Neural cell (in vitro differentiated cells): Measurements from ENCODE around the gene FXYD1. TPM values are rescaled to one million over a fixed set of nuclear protein-coding genes. Genes with fewer than 3 reads are reported as not detected.

Experiments used
- H2AFZ ChIP-seq: fragments of 200-600, 300-800 bp; sonication (generic), shearing (Covaris generic); 2 replicates; pipeline ENCODE4 v1.6.0; 2014; ENCODE audit warnings: low read depth, mild to moderate bottlenecking, antibody characterized with exemption, low read length, moderate library complexity
- H3F3A ChIP-seq: fragments of 200-600 bp; shearing (Covaris generic); 2 replicates; pipeline ENCODE4 v1.6.1; 2016; ENCODE audit warnings: mild to moderate bottlenecking, moderate library complexity, mixed read lengths, antibody characterized with exemption, low read length; ENCODE audit not compliant: insufficient read depth, poor library complexity, severe bottlenecking
- H3K27ac ChIP-seq: fragments of 200-600, 300-800 bp; sonication (generic), shearing (Covaris generic); 2 replicates; pipeline ENCODE4 v1.5.1; 2014; ENCODE audit warnings: mild to moderate bottlenecking, low read length, moderate library complexity
- H3K27me3 ChIP-seq: fragments of 300-800, 200-600 bp; sonication (generic), shearing (Covaris generic); 2 replicates; pipeline ENCODE4 v1.6.0; 2014; ENCODE audit warnings: mild to moderate bottlenecking, low read depth, low read length, moderate library complexity; ENCODE audit not compliant: insufficient read depth
- H3K36me3 ChIP-seq: fragments of 300-800, 200-600 bp; sonication (generic), shearing (Covaris generic); 2 replicates; pipeline ENCODE4 v1.5.1; 2014; ENCODE audit warnings: mild to moderate bottlenecking, antibody characterized with exemption, low read length, moderate library complexity; ENCODE audit not compliant: insufficient read depth
- H3K4me2 ChIP-seq: fragments of 300-800, 200-600 bp; sonication (generic), shearing (Covaris generic); 2 replicates; pipeline ENCODE4 v1.6.0; 2014; ENCODE audit warnings: mild to moderate bottlenecking, low read length
- H3K4me3 ChIP-seq: fragments of 300-800, 200-600 bp; sonication (generic), shearing (Covaris generic); 2 replicates; pipeline ENCODE4 v1.5.1; 2014; ENCODE audit warnings: mild to moderate bottlenecking, low read length, moderate library complexity
- H3K79me2 ChIP-seq: fragments of 200-600 bp; shearing (Covaris generic); replicated peaks from 2 replicates; pipeline ENCODE4 v1.6.0; 2014; ENCODE audit warnings: mild to moderate bottlenecking, low read length, moderate library complexity; ENCODE audit not compliant: insufficient read depth
- H3K9ac ChIP-seq: fragments of 300-800, 200-600 bp; sonication (generic), shearing (Covaris generic); 2 replicates; pipeline ENCODE4 v1.6.1; 2016; ENCODE audit warnings: mild to moderate bottlenecking, low read length, mixed read lengths
- H3K9me2 ChIP-seq: fragments of 200-600 bp; shearing (Covaris generic); 2 replicates; pipeline ENCODE4 v1.6.1; 2016; ENCODE audit warnings: mild to moderate bottlenecking, low read length, mixed read lengths; ENCODE audit not compliant: insufficient read depth
- H3K9me3 ChIP-seq: fragments of 200-600, 300-800 bp; sonication (generic), shearing (Covaris generic); 2 replicates; pipeline ENCODE4 v1.6.1; 2016; ENCODE audit warnings: mild to moderate bottlenecking, mixed run types, low read length, moderate library complexity, mixed read lengths
- H4K20me1 ChIP-seq: fragments of 200-600 bp; shearing (Covaris generic); 2 replicates; pipeline ENCODE4 v1.6.1; 2016; ENCODE audit warnings: mild to moderate bottlenecking, mixed run types; ENCODE audit not compliant: insufficient read depth
- EP300 ChIP-seq: fragments of 450-650 bp; conservative IDR thresholded peaks from 2 replicates; pipeline ENCODE4 v1.6.1; 2014; ENCODE audit warnings: antibody characterized with exemption, mild to moderate bottlenecking, moderate library complexity; ENCODE audit not compliant: poor library complexity, severe bottlenecking
- EZH2 ChIP-seq: fragments of 200-600, 300-800 bp; shearing (Covaris generic), sonication (generic); IDR thresholded peaks from 2 replicates; pipeline ENCODE4 v1.6.1; 2014; ENCODE audit warnings: antibody characterized with exemption, low read length, borderline replicate concordance, mild to moderate bottlenecking; ENCODE audit not compliant: insufficient read depth, poor library complexity, severe bottlenecking
- MXI1 ChIP-seq: fragments of 450-650 bp; conservative IDR thresholded peaks from 2 replicates; pipeline ENCODE4 v1.6.1; 2014; ENCODE audit warnings: antibody characterized with exemption, mild to moderate bottlenecking; ENCODE audit not compliant: poor library complexity, severe bottlenecking
- POLR2AphosphoS5 ChIP-seq: IDR thresholded peaks from 2 replicates; pipeline ENCODE4 v1.6.1; 2012
- RAD21 ChIP-seq: fragments of 450-650 bp; conservative IDR thresholded peaks from 2 replicates; pipeline ENCODE4 v1.6.1; 2014; ENCODE audit warnings: antibody characterized with exemption, mild to moderate bottlenecking, moderate library complexity
- SMC3 ChIP-seq: fragments of 450-650 bp; conservative IDR thresholded peaks from 2 replicates; pipeline ENCODE4 v1.6.1; 2014; ENCODE audit warnings: antibody characterized with exemption, mild to moderate bottlenecking, moderate library complexity; ENCODE audit not compliant: poor library complexity
- TAF1 ChIP-seq: IDR thresholded peaks from 2 replicates; pipeline ENCODE4 v1.6.1; 2012; ENCODE audit warnings: low read depth
- polyA plus RNA-seq: library from polyadenylated mRNA; depleted of rRNA; stranded (reverse); fragments of >200 nt; gene quantifications from 2 replicates; pipeline ENCODE4 v1.2.3, GENCODE V29; 2014
- TF ChIP-seq, protein P1 (sequence below): fragments of 450-650 bp; IDR thresholded peaks from 2 replicates; pipeline ENCODE4 v1.5.1; 2014; ENCODE audit warnings: antibody characterized with exemption, mild to moderate bottlenecking, moderate library complexity; ENCODE audit not compliant: poor library complexity, severe bottlenecking
- TF ChIP-seq, protein P2 (sequence below): IDR thresholded peaks from 2 replicates; pipeline ENCODE4 v1.6.1; 2012; ENCODE audit warnings: borderline replicate concordance

The FXYD1 gene
- polyA plus RNA-seq, 1 donor from 2014 or later: not detected

DNA sequence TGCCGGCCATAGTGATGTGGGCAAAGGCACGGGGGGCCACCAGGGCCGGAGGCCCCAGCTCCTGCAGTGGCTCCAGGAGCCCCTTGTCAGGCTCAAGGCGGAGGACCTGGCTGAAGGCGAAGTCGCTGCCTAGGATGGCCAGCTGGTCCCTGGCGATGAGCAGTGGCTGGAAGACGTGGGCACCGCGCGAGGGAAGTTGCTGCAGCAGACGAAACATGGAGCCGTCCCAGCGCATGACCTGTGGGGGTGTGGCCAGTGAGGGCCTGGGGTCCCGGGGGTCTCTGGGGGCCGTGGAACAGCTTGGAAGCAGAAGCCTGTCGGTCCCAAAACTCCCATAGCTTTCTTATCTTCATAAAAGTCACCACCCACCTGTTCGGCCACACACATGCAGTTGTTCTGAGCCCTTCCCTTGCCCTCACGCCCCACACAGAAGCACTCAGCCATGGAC is 13.3 kb upstream of the FXYD1 start:
- Histone ChIP-seq H3K9me2 (no peaks in the 10 kb centered on the region), H3K27me3 (no peaks in the 10 kb centered on the region), H3K36me3 (no peaks in the 10 kb centered on the region), H3K9me3 (no peaks in the 10 kb centered on the region), H3K4me3 (no peak overlapping the region), H3K79me2 (no peaks in the 10 kb centered on the region), H3K4me2 (no peak overlapping the region), H3F3A (no peaks in the 10 kb centered on the region), H4K20me1 (no peaks in the 10 kb centered on the region), H3K27ac (no peak overlapping the region), H2AFZ (no peak overlapping the region), H3K9ac (no peak overlapping the region)
- TF ChIP-seq EZH2: no peak
- no peak for TF ChIP-seq MXI1
- TF ChIP-seq RAD21: no peak
- TF ChIP-seq, protein P1, sequence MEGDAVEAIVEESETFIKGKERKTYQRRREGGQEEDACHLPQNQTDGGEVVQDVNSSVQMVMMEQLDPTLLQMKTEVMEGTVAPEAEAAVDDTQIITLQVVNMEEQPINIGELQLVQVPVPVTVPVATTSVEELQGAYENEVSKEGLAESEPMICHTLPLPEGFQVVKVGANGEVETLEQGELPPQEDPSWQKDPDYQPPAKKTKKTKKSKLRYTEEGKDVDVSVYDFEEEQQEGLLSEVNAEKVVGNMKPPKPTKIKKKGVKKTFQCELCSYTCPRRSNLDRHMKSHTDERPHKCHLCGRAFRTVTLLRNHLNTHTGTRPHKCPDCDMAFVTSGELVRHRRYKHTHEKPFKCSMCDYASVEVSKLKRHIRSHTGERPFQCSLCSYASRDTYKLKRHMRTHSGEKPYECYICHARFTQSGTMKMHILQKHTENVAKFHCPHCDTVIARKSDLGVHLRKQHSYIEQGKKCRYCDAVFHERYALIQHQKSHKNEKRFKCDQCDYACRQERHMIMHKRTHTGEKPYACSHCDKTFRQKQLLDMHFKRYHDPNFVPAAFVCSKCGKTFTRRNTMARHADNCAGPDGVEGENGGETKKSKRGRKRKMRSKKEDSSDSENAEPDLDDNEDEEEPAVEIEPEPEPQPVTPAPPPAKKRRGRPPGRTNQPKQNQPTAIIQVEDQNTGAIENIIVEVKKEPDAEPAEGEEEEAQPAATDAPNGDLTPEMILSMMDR: no peak
- TF ChIP-seq POLR2AphosphoS5: no peak
- TF ChIP-seq EP300: no peak
- TF ChIP-seq SMC3: no peak
- TF ChIP-seq, protein P2, sequence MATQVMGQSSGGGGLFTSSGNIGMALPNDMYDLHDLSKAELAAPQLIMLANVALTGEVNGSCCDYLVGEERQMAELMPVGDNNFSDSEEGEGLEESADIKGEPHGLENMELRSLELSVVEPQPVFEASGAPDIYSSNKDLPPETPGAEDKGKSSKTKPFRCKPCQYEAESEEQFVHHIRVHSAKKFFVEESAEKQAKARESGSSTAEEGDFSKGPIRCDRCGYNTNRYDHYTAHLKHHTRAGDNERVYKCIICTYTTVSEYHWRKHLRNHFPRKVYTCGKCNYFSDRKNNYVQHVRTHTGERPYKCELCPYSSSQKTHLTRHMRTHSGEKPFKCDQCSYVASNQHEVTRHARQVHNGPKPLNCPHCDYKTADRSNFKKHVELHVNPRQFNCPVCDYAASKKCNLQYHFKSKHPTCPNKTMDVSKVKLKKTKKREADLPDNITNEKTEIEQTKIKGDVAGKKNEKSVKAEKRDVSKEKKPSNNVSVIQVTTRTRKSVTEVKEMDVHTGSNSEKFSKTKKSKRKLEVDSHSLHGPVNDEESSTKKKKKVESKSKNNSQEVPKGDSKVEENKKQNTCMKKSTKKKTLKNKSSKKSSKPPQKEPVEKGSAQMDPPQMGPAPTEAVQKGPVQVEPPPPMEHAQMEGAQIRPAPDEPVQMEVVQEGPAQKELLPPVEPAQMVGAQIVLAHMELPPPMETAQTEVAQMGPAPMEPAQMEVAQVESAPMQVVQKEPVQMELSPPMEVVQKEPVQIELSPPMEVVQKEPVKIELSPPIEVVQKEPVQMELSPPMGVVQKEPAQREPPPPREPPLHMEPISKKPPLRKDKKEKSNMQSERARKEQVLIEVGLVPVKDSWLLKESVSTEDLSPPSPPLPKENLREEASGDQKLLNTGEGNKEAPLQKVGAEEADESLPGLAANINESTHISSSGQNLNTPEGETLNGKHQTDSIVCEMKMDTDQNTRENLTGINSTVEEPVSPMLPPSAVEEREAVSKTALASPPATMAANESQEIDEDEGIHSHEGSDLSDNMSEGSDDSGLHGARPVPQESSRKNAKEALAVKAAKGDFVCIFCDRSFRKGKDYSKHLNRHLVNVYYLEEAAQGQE: no peak
- no peak for TF ChIP-seq TAF1

DNA sequence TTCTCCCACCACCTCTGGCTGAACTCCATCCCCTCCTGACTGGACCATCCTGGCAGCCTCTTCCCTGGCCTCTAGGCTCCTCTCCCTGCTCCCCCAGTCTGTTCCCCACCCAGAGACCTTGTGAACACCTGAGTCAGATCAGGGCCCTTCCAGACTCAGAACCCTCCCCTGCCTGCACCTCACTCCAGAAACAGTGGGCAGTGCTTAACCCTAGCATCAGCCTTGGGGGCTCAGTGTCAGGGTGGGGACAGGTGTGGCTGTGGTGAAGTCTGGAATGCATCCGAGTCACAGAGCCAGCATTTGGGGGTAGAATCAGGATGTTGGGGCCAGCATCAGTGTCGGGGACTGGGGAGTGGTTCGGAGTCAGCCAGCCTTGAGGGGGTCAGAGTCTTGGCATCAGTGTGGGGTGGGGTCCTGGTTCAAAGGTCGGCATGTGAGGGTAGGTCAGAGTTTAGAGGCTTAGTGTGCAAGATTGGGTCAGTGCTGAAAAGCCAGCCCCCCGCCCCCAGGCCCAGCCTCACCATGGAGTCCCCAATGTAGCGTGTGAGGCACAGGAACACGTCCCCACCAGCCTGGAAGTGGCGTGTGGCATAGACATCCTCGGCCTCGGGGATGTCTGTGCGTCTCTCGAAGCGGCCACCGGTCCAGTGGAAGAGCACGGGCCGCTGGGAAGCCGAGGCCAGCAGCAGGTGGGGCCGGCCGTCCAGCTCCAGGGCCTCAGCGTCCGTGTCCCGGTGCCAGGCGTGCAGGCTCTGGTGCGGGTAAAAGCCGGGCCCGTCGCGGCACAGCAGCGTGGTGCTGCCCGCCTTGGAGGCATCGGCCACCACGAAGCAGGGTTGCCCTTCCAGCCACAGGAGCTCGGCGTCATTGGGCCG is 12.6 kb upstream of the FXYD1 start:
- Histone ChIP-seq H3K9ac (no peak overlapping the region), H3F3A (no peaks in the 10 kb centered on the region), H3K9me3 (no peaks in the 10 kb centered on the region), H3K79me2 (no peaks in the 10 kb centered on the region), H3K4me2 (no peak overlapping the region), H3K27ac (no peak overlapping the region), H3K27me3 (no peaks in the 10 kb centered on the region), H3K9me2 (no peaks in the 10 kb centered on the region), H3K4me3 (no peak overlapping the region), H4K20me1 (no peaks in the 10 kb centered on the region), H3K36me3 (no peaks in the 10 kb centered on the region), H2AFZ (no peak overlapping the region)
- no peak for TF ChIP-seq POLR2AphosphoS5
- no peak for TF ChIP-seq MXI1
- TF ChIP-seq RAD21: no peak
- no peak for TF ChIP-seq EZH2
